NCI-H1436 treated with DMSO at 0.1 percent for 48 hours (cell line): Measurements from ENCODE around the gene TLL1.

Source experiments
- DNase-seq: peaks from one replicate; lab custom pipeline; 2025; lab: John Stamatoyannopoulos, UW

TLL1 gene

GRCh38 chr4:165971933-165972332 lies 98.9 kb downstream of the TLL1 start:
- no peak for DNase-seq

DNA sequence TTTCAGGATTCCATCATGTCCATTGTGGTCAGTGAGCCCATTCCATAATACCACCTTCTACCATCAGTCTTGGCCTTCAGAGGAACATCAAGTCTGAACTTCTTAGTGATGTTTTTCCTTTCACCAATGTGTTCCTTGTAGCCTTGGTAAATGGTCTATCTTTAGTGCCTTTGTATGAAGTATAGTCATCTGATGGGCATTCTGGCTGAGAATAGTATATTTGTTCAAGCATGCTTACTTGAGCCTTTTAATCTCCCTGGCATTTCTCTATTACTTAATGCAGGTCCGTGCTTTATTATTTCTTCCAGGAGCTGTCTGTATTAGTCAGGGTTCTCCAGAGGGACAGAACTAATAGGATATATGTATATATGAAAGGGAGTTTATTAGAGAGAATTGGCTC lies 99.7 kb downstream of the TLL1 start:
- DNase-seq, result no peak

DNA sequence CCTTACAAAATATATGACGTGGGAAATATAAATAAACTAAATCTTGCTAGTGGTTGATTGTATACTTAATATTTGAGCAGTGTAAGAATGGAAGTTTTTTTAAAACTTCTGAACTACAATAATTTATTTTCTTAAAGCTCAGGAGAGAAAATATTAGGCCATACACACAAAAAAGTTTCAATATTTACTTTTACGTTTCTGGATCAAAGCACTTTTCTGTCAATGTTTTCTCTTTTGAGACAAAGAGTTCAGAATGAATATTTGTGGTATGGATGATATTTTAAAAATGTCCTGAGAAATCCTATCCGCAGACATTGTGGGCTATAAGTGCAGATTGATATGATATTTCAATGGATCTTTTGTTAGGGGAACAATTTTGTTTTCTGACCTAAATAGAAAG lies 109.9 kb downstream of the TLL1 start:
- no peak for DNase-seq

DNA sequence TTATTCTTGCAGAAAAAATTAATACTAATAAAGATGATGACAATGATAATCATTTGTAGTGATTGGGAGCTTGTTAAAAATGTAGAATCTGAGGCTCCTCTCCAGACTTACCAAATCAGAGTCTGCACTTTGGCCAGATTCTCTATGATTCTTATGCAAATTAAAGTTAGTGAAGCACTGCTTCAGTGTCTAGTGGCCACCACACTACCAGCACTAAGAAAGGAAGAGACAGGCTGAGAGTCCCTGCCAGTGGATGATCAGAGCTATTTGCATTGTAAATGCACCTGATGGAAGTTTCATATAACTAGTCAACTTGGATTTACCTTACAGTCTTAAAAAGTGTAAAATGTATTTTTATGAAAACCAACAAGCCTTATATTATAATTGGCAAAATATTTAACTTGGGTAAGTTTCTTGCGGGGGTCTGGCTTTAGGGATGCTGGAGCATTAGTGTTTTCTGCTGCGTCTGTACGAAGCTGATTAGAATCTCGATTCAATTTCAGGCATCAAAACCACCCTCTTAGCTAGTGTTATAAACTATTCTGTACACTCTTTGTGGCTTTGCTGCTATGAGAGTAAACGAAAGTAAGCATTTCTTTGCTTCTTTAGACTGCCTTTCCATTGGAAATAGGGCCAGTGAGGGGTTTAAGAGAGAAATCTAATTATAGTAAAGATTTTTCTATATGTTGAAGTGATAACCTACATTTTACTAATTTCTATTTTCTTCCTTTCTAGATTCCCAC lies 114.1 kb downstream of the TLL1 start:
- DNase-seq, result no peak

GRCh38 chr4:165991325-165992180 lies 118.5 kb downstream of the TLL1 start:
- no peak for DNase-seq

GRCh38 chr4:165992283-165992682 lies 119.2 kb downstream of the TLL1 start:
- DNase-seq, result no peak

GRCh38 chr4:165994701-165995100 lies 121.7 kb downstream of the TLL1 start:
- no peak for DNase-seq

DNA sequence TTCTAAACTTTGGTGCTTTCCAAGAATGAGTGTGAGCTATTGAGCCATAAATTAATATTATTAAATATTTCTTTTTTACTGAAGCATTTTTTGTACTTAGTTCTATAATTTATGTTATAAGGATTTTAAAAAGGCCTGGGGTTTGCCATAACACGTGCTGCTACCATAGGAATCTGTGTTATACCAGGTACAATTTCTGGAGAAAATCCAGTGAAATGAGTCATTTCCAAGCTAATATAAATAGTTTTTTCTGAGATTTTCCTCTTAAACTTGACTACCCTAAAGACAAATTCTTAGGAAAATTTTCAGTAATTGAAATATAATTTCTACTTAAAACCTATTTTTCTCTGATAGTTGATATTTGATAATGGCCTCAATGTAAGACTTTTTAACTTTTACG lies 130.8 kb downstream of the TLL1 start:
- no peak for DNase-seq

GRCh38 chr4:166006217-166006616 lies 133.2 kb downstream of the TLL1 start:
- no peak for DNase-seq

DNA sequence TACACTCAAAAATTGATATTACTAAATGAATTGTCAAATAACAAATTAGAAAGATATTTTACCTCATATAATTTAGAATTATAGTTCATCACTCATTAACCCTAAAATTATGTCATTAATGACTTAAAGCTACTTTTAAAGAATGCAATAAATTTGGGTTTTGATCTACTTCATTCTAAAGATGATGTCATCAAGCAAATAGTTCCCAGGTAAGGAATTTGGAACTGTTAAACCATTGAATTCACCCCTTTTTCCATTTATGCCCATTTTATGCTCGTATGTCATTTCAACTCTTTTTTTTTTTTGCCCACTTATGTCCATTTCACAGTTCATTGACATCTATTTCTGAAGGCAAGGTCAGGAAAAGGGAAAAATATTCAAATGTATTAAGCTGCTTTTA lies 135.5 kb downstream of the TLL1 start:
- DNase-seq, result no peak

- no peak for DNase-seq
Measured at GRCh38 chr4:166012129-166013030, 139.3 kb downstream of the TLL1 start.

- DNase-seq, result no peak
Measured at GRCh38 chr4:166014411-166014810, 141.4 kb downstream of the TLL1 start.

DNA sequence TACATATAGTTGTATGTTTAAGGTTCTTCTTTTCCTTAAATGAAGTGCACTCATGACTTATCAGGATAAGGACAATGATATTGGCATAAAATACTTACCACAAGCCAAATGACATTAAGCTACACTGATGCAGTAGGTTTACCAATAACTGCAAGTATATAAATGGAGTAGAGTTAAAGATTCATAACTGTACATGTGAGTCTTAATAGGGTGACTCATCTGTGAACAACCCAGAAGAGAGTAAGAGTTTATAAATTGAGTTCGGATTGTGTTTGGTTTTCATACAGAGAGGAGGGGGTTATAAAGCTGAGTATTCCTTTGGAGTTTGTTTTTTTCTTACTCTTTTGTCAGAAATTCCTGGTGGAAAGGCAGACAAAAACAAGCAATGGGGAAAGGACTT lies 144.8 kb downstream of the TLL1 start:
- DNase-seq, result no peak

- no peak for DNase-seq
Measured at GRCh38 chr4:166019441-166020220, 146.6 kb downstream of the TLL1 start.

GRCh38 chr4:166021617-166022016 lies 148.6 kb downstream of the TLL1 start:
- no peak for DNase-seq

- DNase-seq, result no peak
Measured at GRCh38 chr4:166034965-166035364, 161.9 kb downstream of the TLL1 start.

GRCh38 chr4:166039822-166040221 lies 166.8 kb downstream of the TLL1 start:
- DNase-seq, result no peak

DNA sequence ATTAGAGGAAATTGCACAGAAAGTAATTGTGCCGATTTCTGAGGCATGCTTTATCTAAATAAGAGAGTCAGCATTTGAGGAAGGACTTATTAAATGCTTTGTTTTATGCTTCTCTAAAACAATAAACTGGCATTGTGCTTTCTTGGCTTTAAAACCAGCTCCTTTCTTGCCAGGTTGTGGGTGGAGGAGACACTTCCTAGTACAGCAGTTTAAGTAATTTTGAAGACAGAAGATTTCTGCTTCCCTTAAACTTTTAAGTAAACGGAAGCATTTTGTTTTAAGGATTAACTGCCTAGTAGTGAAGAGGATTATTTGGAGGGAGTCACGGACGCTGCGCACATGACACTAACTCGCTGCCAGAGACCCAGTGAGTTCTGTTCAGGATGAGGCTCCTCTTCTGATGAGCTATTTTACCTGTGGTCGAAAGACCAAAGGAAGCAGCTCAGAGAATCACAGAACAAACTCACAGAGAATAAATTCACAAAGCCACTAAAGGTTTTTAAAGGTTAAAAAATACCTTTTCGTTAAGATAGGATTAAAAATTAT lies 169.5 kb downstream of the TLL1 start:
- no peak for DNase-seq

DNA sequence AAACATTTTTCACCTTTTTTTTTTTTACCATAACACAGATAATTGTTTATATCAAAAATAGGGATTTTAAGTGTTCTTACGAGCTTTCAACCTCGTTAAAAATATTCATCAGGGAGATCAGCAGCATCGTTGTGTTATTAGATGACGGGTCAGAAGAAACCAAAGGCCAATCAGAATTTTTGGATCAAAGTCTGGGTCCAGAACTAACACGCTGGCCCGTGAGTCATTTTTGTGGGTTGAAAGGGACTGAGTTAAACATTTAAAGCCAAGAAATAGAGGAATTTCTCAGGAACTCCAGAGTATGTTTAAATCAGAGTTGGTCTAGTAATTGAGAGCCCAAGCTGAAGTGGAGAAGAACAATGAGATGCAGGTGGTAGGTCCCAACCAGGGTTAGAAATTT lies 170.8 kb downstream of the TLL1 start:
- DNase-seq, result no peak

DNA sequence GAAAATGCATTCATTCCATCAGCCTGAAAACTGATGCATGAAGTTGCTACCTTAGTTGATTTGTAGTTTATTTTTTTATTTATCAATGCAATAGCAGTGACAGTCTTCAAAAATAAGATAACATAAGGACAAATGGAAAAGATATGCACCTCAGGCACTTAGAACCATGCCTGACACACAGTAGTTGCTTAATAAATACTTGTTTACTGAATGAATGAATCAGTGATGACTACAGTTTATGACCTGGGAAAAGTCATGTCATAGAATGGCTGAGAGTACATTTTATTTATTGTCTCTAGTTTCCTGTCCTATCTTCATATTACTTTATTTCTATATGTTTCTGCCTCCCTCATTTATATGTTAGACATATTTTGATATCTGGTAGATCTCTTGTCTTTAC lies 171.8 kb downstream of the TLL1 start:
- DNase-seq, result no peak

GRCh38 chr4:166045457-166045856 lies 172.4 kb downstream of the TLL1 start:
- DNase-seq, result no peak
